ENCODE data around the gene SLC30A4. TPM values are rescaled to one million over a fixed set of nuclear protein-coding genes. Genes with fewer than 3 reads are reported as not detected.

The SLC30A4 gene
- total RNA-seq, 6 experiments from 2014 or later: 1.8 to 4.5 (median 3.0) TPM

- Histone ChIP-seq H3K27me3 (no peaks in the 10 kb centered on the region), H3K4me3 (no peak overlapping the region), H3K36me3 (no peaks in the 10 kb centered on the region), H3K27ac (no peak overlapping the region), H3K9me3 (no peaks in the 10 kb centered on the region), H3K4me1 (peaks cover 0 to 12% (median 0%) of the 10 kb centered on the region in 4 donors)
- DNase-seq (no peak), ATAC-seq (no peak)
- no peak for TF ChIP-seq CTCF (IDR thresholded peaks at IDR 0.05)
- no peak for TF ChIP-seq POLR2A (IDR thresholded peaks at IDR 0.05)
- intact Hi-C loops (cut with DNase I): no loop called here
- WGBS (ENCODE audit: insufficient coverage, low coverage, low lambda C conversion rate, missing lambda C conversion rate): 100% methylated on average over 2 of the region's 6 CpGs
Observed at GRCh38 chr15:45451265-45451664, 71.3 kb downstream of the SLC30A4 start.

- H3K9me3 ChIP-seq: no peaks in the 10 kb centered on the region
- 80% methylated on average over 8 of the region's 22 CpGs for WGBS (ENCODE audit: insufficient coverage, low coverage, low lambda C conversion rate, missing lambda C conversion rate)
- peak overlapping the region in 1 of 3 donors; percentile 14 for H3K4me3 ChIP-seq
- ATAC-seq: no peak
- no peak overlapping the region for H3K27ac ChIP-seq
- H3K27me3 ChIP-seq: no peaks in the 10 kb centered on the region
- TF ChIP-seq POLR2A (IDR thresholded peaks at IDR 0.05): no peak
- TF ChIP-seq CTCF (IDR thresholded peaks at IDR 0.05): no peak
- intact Hi-C loops (cut with DNase I): no loop called here
- DNase-seq: no peak
- H3K4me1 ChIP-seq: peaks cover 0 to 19% (median 0%) of the 10 kb centered on the region in 4 donors
- no peaks in the 10 kb centered on the region for H3K36me3 ChIP-seq
Observed at GRCh38 chr15:45449916-45450867, 72.4 kb downstream of the SLC30A4 start.

GRCh38 chr15:45449395-45449794 is 73.2 kb downstream of the SLC30A4 start:
- ATAC-seq: peak in 3 of 4 donors; percentile 10 to 43 (median 16)
- H3K27ac ChIP-seq: no peak overlapping the region
- H3K4me1 ChIP-seq: peaks cover 0 to 23% (median 0%) of the 10 kb centered on the region in 4 donors
- H3K9me3 ChIP-seq: no peaks in the 10 kb centered on the region
- H3K36me3 ChIP-seq: no peaks in the 10 kb centered on the region
- no peak for DNase-seq
- TF ChIP-seq CTCF (IDR thresholded peaks at IDR 0.05) (no peak), POLR2A (IDR thresholded peaks at IDR 0.05) (no peak)
- H3K27me3 ChIP-seq: no peaks in the 10 kb centered on the region
- intact Hi-C loops (cut with DNase I): no loop called here
- peak overlapping the region in 1 of 3 donors; percentile 14 for H3K4me3 ChIP-seq
- WGBS (ENCODE audit: insufficient coverage, low coverage, low lambda C conversion rate, missing lambda C conversion rate): 29% methylated on average over 4 of the region's 4 CpGs

- 71% methylated on average over 3 of the region's 13 CpGs for WGBS (ENCODE audit: insufficient coverage, low coverage, low lambda C conversion rate, missing lambda C conversion rate)
- TF ChIP-seq POLR2A (IDR thresholded peaks at IDR 0.05) (no peak), CTCF (IDR thresholded peaks at IDR 0.05) (no peak)
- Histone ChIP-seq H3K9me3 (no peaks in the 10 kb centered on the region), H3K36me3 (no peaks in the 10 kb centered on the region), H3K27me3 (no peaks in the 10 kb centered on the region), H3K4me1 (peaks cover 0 to 23% (median 0%) of the 10 kb centered on the region in 4 donors), H3K27ac (no peak overlapping the region), H3K4me3 (no peak overlapping the region)
- DNase-seq (peak in 2 of 3 donors; percentile 39 to 59), ATAC-seq (peak in 1 of 4 donors; percentile 50)
- intact Hi-C loops (cut with DNase I): no loop called here
Observed at GRCh38 chr15:45448066-45448915, 74.3 kb downstream of the SLC30A4 start.
